SH-SY5Y (cell line): ENCODE results near the gene C20orf204.

ENCODE experiments used
- GATA2 ChIP-seq: IDR thresholded peaks from 2 replicates; pipeline ENCODE4 v1.6.1; 2011; ENCODE audit warnings: mild to moderate bottlenecking, low read depth, low read length
- GATA3 ChIP-seq: IDR thresholded peaks from 2 replicates; pipeline ENCODE4 v1.6.1; 2011; ENCODE audit warnings: low read depth, mild to moderate bottlenecking, low read length, moderate library complexity

Gene C20orf204

DNA sequence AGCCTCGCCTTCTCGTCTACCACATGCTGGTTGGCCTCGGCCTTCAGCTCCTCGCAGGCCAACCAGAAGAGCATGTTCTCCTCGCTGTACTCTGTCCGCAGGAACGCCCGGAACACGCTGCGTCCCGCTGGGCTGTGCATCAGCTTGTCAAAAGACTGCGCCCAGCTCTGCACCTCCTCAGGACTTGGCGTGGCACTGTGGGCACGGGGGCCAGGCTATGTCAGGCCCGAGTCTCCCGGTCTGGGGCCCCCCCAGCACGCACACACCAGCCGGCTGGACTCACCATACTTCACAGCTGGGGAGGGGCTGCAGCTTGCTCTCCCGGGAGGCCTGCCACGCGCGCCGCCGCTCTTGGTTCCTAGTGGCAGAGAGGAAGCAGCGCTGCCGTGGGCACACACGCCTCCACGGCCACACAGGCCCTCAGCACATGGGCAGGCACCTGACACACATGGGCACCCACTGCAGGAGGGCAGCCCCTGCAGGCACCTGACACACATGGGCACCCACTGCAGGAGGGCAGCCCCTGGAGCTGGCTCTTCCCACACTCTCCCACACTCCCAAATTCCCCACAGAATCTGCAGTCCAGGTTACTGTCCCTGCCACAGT is 38.3 kb downstream of the C20orf204 start:
- TF ChIP-seq GATA3 (no peak), GATA2 (no peak)

DNA sequence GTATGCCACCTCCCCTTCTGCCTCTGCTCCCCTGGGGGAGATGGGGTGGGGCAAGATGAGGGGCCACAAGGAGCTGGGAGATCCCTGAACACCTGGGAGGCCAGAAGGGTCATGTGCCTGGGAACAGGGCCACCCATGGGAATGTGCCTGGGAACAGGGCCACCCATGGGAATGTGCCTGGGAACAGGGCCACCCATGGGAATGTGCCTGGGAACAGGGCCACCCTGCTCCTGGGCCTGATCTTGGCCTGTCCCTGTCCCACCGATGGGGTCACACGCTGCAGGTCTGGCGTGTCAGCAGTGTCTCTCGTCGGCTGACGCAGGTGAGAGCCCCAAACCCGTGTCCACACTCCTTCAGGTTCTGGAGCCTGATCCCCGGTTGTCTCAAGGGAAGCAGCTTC is 39.0 kb downstream of the C20orf204 start:
- TF ChIP-seq GATA3, result no peak
- TF ChIP-seq GATA2, result no peak

GRCh38 chr20:64075556-64075955 is 39.6 kb downstream of the C20orf204 start:
- no peak for TF ChIP-seq GATA3
- TF ChIP-seq GATA2, result no peak

DNA sequence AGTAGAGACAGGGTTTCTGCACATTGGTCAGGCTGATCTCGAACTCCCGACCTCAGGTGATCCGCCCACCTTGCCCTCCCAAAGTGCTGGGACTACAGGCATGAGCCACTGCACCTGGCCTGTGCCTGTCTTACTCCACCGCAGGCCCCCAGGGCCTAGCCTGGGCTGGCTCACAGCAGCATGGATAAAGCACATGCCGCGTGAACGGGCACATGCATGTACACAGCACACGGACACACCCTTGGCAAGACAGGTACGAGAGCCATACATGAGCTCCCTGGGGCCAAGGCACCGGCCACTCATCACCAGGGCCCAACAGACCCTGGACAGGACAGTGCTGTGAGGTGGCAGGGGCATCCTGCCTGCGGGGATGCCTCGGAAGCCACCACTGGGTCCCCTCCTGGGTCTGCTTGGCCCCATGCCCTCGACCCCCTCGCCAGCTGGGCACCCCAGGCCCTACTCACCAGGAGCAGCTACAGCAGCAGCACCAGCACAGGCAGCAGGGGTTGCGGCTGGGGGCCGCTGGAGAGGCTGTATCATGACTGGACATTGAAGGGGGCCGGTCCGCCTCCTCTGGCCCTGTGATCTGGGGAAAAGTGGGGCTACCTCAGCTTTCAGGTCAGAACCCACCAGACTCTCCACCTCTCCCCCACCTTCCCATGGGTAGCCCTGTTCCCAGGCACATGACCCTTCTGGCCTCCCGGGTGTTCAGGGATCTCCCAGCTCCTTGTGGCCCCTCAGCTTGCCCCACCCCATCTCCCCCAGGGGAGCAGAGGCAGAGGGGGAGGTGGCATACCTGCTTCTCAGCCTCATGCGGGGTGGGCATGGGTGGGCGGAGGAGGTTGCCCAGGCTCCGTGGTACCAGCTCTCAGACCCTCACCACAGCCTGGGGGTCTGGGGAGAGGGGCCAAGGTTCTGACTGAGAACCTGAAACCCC is 40.3 kb downstream of the C20orf204 start:
- TF ChIP-seq GATA2 (no peak), GATA3 (no peak)

DNA sequence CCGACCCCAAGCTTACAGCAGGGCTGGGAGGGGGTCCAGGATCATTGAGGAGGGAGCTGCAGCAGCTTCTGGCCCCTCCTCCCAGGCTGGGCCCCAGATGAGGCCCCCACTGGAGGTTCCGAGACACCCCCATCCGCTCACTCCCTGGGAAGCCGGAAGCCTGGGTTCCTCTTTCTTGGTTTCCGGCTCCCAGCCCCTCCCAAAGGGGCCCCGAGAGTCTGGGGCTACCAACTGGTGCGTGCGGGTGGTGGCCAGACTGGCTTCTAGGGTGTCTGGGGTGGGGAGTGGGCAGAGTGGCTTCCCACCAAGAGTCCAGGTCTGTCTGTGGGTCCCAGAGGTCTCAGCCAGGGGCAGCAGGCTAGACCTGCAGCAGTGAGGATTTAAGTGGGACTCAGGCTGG is 41.1 kb downstream of the C20orf204 start:
- no peak for TF ChIP-seq GATA2
- TF ChIP-seq GATA3, result no peak

GRCh38 chr20:64077541-64077875 is 41.5 kb downstream of the C20orf204 start:
- no peak for TF ChIP-seq GATA3

DNA sequence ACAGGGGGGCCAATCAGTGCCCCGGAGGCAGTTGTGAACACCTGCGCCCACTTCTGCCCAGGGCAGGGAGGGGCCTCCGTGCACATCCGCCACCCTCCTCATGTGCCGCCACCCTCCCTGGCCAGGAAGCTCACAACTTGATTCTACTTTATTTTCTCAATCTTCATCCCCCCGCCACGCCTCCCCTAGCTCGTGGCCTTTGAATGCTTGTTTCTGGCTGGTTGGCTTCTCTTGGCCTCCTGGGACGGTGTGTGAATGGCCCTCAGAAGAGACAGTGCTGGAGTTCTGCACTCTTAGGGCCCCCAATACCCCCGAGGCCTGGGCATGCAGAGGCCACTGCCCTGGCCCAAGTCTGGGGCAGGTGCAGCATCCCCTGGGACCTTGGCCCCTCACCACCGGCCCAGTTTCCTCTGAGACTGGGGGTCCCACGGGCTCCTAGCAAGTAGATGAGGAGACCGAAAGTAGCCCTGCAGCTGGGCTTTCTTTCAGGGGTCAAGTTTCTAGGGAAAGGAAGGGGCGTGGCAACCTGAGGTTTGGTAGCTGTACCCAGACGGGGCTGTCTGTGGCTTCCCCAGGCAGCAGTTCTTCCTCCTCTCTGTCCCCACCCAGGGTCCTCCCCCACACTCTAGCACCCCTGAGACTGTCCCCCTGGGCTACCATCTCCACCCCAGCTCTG is 42.0 kb downstream of the C20orf204 start:
- no peak for TF ChIP-seq GATA2
- no peak for TF ChIP-seq GATA3

GRCh38 chr20:64078934-64079272 is 42.9 kb downstream of the C20orf204 start:
- no peak for TF ChIP-seq GATA3
- no peak for TF ChIP-seq GATA2

DNA sequence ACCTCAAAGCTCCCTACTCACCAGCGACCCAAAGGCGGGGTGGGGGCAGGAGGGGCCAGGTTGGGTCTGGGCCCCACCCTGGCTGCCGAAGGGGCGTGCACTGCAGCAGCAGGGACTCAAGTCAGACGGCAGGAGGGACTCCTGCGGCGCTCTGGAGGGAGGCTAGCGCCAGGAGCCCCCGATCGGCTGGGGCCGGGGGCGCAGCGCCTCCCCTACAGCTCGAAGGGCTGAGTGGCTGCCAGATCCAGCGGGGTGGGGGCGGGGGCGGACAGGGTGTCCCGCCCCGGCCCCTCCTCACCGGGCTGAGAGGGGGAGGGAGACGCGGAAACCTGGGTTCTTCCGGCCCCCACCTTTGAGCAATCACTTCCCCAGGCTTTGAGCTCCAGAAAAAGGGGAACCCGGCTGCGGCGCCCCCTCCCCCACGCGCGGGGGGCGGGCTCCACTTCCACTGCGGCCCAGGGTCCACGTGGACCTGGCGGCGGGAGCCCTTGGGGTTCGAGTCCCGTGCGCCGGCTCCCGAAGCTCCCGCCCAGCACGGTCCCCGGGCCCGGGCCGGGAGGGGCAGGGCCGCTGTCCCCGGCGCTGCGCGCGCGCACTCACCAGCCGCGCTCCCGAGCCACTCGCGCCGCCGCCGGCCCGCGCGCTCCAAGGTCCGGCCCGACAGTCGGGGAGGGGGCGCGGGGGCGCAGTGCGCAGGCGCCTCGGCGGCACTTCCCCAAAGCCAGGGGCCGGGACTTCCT is 43.5 kb downstream of the C20orf204 start, which contains the start of gene RGS19:
Gene RGS19 (minus strand): TSS at position 246 of the 740 bp plus-strand sequence. CDS start 2,632 bp downstream, outside the sequence.
- TF ChIP-seq GATA3, result no peak
- no peak for TF ChIP-seq GATA2

DNA sequence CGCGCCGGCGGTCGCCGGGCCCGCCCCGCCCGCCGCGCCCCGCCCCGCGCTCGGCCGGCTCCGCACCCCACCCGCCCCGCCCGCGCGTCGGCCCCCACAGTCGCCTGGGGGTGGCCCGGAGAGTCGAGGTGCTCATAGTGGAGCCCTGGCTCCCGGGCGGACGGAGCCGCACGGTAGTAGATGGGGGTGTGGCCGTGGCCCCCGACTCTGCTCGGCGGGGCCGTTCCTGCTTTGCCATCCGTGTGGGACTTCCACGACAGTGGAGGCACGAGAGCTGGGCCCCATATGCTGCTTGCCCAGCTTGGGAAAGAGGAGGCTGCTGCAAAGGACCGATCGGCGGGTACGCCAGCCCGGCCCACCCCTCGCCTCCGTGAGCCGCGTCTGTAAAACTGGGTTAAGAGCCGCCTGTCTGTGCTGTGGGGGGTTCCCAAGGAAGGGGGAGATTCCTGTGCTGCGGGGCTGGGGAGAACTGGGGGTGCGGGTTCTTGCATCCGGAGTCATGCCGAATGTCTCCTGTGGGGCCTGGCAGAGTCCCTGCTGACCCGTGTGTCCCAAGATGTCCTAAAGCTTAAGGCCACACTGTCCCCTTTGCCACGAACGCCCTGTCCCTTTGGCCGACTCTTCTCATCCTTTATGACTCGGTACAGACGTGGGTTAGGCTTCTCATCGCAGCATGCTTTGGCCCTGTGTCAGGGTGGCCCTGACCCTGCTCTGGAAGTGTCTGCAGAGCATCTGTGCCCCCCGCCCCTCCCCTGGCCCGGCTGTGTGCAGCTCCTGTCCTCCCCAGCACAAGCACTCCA is 44.2 kb downstream of the C20orf204 start, which contains the start of gene OPRL1:
Gene OPRL1 (plus strand): TSS at position 70 of the 800 bp plus-strand sequence. CDS start 12,639 bp downstream, outside the sequence.
- no peak for TF ChIP-seq GATA2
- TF ChIP-seq GATA3, result no peak

DNA sequence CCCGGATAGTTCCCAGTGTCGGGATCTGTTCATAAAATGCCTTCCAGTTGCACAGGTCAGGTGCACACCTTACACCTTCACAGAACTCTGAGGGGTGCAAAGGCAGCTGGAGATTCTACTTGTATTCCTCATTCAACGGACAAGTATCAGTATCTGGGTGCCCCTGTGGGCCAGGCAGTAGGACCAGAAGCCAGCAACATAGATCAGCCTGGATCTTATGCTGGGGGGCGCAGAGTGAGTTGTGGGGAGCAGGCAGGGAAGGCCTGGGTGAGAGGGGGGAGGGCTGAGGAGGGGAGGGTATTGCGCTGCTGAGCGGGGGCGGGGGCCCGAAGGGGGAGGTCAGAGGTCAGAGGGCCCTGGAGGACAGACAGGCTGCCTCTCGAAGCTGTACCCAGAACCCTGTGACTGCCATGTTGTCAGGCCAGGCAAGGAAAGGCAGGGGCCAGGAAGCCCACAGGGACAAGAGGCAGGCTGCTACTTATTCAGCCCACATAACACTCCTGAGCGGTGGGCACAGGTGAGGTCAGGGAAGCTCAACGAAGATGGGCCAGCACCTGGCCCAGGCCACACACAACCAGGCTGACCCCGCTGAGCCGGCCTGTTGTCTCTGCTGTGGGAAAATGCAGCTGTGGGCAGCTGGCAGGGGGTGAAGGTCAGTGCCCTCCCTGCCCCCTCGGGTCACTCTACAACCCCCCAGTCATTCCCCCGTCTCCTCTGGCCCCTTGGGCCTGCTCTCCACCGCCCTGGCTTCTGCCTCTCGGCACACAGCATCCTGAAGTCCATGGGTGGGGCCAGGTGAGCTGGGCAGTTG is 45.0 kb downstream of the C20orf204 start:
- no peak for TF ChIP-seq GATA3
- TF ChIP-seq GATA2, result no peak

GRCh38 chr20:64081624-64081964 is 45.6 kb downstream of the C20orf204 start:
- no peak for TF ChIP-seq GATA2
- TF ChIP-seq GATA3, result no peak

DNA sequence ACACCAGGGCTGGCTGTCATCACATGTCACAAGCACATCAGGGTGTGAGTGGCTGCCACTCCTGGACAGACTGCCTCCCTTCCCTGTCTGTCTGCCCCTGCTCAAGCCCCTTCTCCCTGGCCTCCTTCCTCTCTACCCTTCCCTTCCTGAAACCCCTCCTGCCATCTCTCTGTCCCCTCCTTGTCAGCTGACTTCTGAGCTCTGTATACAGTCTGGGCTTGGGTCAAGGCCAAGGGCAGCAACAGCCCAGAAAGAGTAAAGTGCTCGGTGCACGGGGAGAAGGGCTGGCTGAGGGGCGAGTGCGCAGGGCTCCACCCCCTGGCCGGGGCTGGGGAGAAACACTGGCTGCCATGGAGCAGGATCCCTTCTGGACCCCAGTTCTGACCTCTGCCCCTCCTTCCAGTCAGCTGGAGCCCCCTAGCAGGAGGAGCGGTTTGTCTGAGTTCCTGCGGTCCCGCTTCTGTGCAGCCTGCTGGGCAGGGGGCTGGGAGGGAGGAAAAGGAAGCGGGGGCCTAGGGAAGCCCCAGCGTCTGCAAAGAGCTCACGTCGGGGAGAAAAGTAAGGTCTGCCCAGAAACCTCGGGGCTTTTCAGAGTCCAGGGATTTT is 46.2 kb downstream of the C20orf204 start:
- TF ChIP-seq GATA2 (no peak), GATA3 (no peak)
